ENCODE results near the gene FAM13A.
"Not testable (repeated sequence)": the region's sequence is repeated elsewhere in the genome, so short reads cannot be mapped to it uniquely, and the experiment has no call there.

The FAM13A gene

GRCh38 chr4:89042055-89042454, 14.9 kb downstream of the FAM13A start:
- DNase-seq (ENCODE audit: low spot score) = no peak

GRCh38 chr4:89039730-89040338, 17.2 kb downstream of the FAM13A start:
- DNase-seq (ENCODE audit: low spot score) = no peak

GRCh38 chr4:89036535-89036934, 20.4 kb downstream of the FAM13A start:
- no peak for DNase-seq (ENCODE audit: low spot score)

GRCh38 chr4:89031272-89031671, 25.7 kb downstream of the FAM13A start:
- DNase-seq (ENCODE audit: low spot score) = no peak

- peak; percentile 1 for DNase-seq (ENCODE audit: low spot score)
These were observed 27.4 kb downstream of the FAM13A start for GRCh38 chr4:89029591-89029990.

- no peak for DNase-seq (ENCODE audit: low spot score)
These were observed 30.4 kb downstream of the FAM13A start for GRCh38 chr4:89026542-89026941.

- DNase-seq (ENCODE audit: low spot score) = peak; percentile 73
These were observed 32.8 kb downstream of the FAM13A start for GRCh38 chr4:89024051-89024675.

GRCh38 chr4:89023140-89023539, 33.8 kb downstream of the FAM13A start:
- DNase-seq (ENCODE audit: low spot score) = no peak

- no peak for DNase-seq (ENCODE audit: low spot score)
These were observed 34.4 kb downstream of the FAM13A start for GRCh38 chr4:89022426-89023128.

GRCh38 chr4:89021684-89022083, 35.3 kb downstream of the FAM13A start:
- DNase-seq (ENCODE audit: low spot score) = no peak

GRCh38 chr4:89021062-89021461, 35.9 kb downstream of the FAM13A start:
- no peak for DNase-seq (ENCODE audit: low spot score)

- DNase-seq (ENCODE audit: low spot score) = not testable (repeated sequence)
These were observed 42.1 kb downstream of the FAM13A start for GRCh38 chr4:89014897-89015296.

- no peak for DNase-seq (ENCODE audit: low spot score)
These were observed 47.1 kb downstream of the FAM13A start for GRCh38 chr4:89009761-89010369.

GRCh38 chr4:89009115-89009514, 47.9 kb downstream of the FAM13A start:
- DNase-seq (ENCODE audit: low spot score) = no peak

- DNase-seq (ENCODE audit: low spot score) = no peak
These were observed 48.8 kb downstream of the FAM13A start for GRCh38 chr4:89008166-89008565.

GRCh38 chr4:89007338-89007939, 49.5 kb downstream of the FAM13A start:
- DNase-seq (ENCODE audit: low spot score) = no peak

- no peak for DNase-seq (ENCODE audit: low spot score)
These were observed 50.7 kb downstream of the FAM13A start for GRCh38 chr4:89006307-89006706.

- not testable (repeated sequence) for DNase-seq (ENCODE audit: low spot score)
These were observed 51.9 kb downstream of the FAM13A start for GRCh38 chr4:89005066-89005465.

GRCh38 chr4:89001647-89002445, 55.1 kb downstream of the FAM13A start:
- DNase-seq (ENCODE audit: low spot score) = no peak

- no peak for DNase-seq (ENCODE audit: low spot score)
These were observed 56.1 kb downstream of the FAM13A start for GRCh38 chr4:89000844-89001360.

- no peak for DNase-seq (ENCODE audit: low spot score)
These were observed 56.6 kb downstream of the FAM13A start for GRCh38 chr4:89000382-89000781.

Data from activated CD4-positive, alpha-beta T cell treated with anti-CD3 and anti-CD28 coated beads, Interleukin-2, Interleukin-4, amounts not matched to agents 100 ng/mL and 50 ng/mL, durations not matched to agents 16 hours and 8 hours (primary cell).